SK-N-SH (cell line): ENCODE data around the gene SCGN. TPM values are rescaled to one million over a fixed set of nuclear protein-coding genes. Genes with fewer than 3 reads are reported as not detected.

ENCODE experiments used
- CTCF ChIA-PET: fragments of 300-600, 350-600 bp; formaldehyde crosslinking; extraction: SDS; loops from one replicate; lab custom pipeline; 2021; lab: Yijun Ruan, JAX
- POLR2A ChIA-PET: fragments of 350-600 bp; sonication (Branson Sonifier 250); formaldehyde crosslinking; extraction: SDS; loops from one replicate; lab custom pipeline; 2020; ENCODE audit warnings: antibody characterized with exemption, inconsistent platforms; lab: Yijun Ruan, JAX
- DNase-seq: peaks from one replicate; pipeline ENCODE4 v3.0.0; 2012
- H2AFZ ChIP-seq: fragments of 200-600 bp; sonication (generic); 2 replicates; pipeline ENCODE4 v1.8.1; 2016; ENCODE audit warnings: antibody characterized with exemption, mild to moderate bottlenecking, low read depth
- H3F3A ChIP-seq: fragments of 200-600 bp; sonication (generic); replicated peaks from 2 replicates; pipeline ENCODE3; 2016; ENCODE audit warnings: antibody characterized with exemption, mild to moderate bottlenecking; ENCODE audit not compliant: insufficient read depth
- H3K27ac ChIP-seq, 2 experiments: fragments of 200-500 bp in 1 of 2; fragments of 200-600 bp in 1 of 2; sonication (Bioruptor generic) in 1 of 2; sonication (generic), shearing (Covaris generic) in 1 of 2; 2 replicates each; pipeline versions ENCODE4 v1.5.1 to v1.6.1; 2014 to 2016; ENCODE audit warnings: low read depth in 2 of 2, inconsistent platforms in 1 of 2, low read length in 1 of 2, mild to moderate bottlenecking in 1 of 2, mixed read lengths in 1 of 2
- H3K27me3 ChIP-seq: fragments of 200-600 bp; sonication (generic), shearing (Covaris generic); 2 replicates; pipeline ENCODE4 v1.6.1; 2016; ENCODE audit warnings: mixed run types; ENCODE audit not compliant: insufficient read depth
- H3K36me3 ChIP-seq, 2 experiments: fragments of 200-500 bp in 1 of 2; fragments of 200-600 bp in 1 of 2; sonication (Bioruptor generic) in 1 of 2; sonication (generic) in 1 of 2; replicated peaks in 1 of 2; 2 replicates each; pipeline versions ENCODE3 to v1.5.1; 2014 to 2016; ENCODE audit warnings: low read length in 1 of 2, mild to moderate bottlenecking in 1 of 2; ENCODE audit not compliant: insufficient read depth in 2 of 2, control insufficient read depth in 1 of 2
- H3K4me1 ChIP-seq, 2 experiments: fragments of 200-500 bp in 1 of 2; fragments of 200-600 bp in 1 of 2; sonication (Bioruptor generic) in 1 of 2; sonication (generic), shearing (Covaris generic) in 1 of 2; 2 replicates each; pipeline versions ENCODE4 v1.5.1 to v1.6.1; 2014 to 2016; ENCODE audit warnings: low read depth in 1 of 2, low read length in 1 of 2, mixed run types in 1 of 2; ENCODE audit not compliant: insufficient read depth in 2 of 2, control insufficient read depth in 1 of 2
- H3K4me2 ChIP-seq: fragments of 200-600 bp; sonication (generic), shearing (Covaris generic); 2 replicates; pipeline ENCODE4 v1.6.1; 2017; ENCODE audit warnings: mixed run types
- H3K4me3 ChIP-seq, 2 experiments: fragments of 200-500 bp in 1 of 2; fragments of 200-600 bp in 1 of 2; sonication (Bioruptor generic) in 1 of 2; sonication (generic), shearing (Covaris generic) in 1 of 2; 2 replicates each; pipeline versions ENCODE4 v1.5.1 to v1.8.1; 2014 to 2016; ENCODE audit warnings: low read depth in 2 of 2, inconsistent platforms in 1 of 2, low read length in 1 of 2, mild to moderate bottlenecking in 1 of 2, mixed read lengths in 1 of 2, moderate library complexity in 1 of 2
- H3K79me2 ChIP-seq: fragments of 200-600 bp; sonication (generic); 2 replicates; pipeline ENCODE4 v1.8.1; 2017; ENCODE audit warnings: mild to moderate bottlenecking; ENCODE audit not compliant: insufficient read depth
- H3K9ac ChIP-seq: fragments of 200-600 bp; sonication (generic); 2 replicates; pipeline ENCODE4 v1.6.1; 2017; ENCODE audit warnings: mixed run types
- H3K9me2 ChIP-seq: fragments of 200-600 bp; sonication (generic); 2 replicates; pipeline ENCODE4 v1.6.1; 2017; ENCODE audit warnings: mixed run types
- H3K9me3 ChIP-seq: fragments of 200-600 bp; sonication (generic); 2 replicates; pipeline ENCODE4 v1.6.1; 2017; ENCODE audit warnings: mixed run types, mild to moderate bottlenecking, moderate library complexity
- H4K20me1 ChIP-seq: fragments of 200-600 bp; sonication (generic); 2 replicates; pipeline ENCODE4 v1.6.1; 2017; ENCODE audit warnings: mild to moderate bottlenecking, mixed run types; ENCODE audit not compliant: insufficient read depth
- CHD2 ChIP-seq: fragments of 150-350 bp; IDR thresholded peaks from 2 replicates; pipeline ENCODE4 v1.6.1; 2018; ENCODE audit warnings: low read length; ENCODE audit not compliant: partially characterized antibody
- EP300 ChIP-seq, 2 experiments: IDR thresholded peaks; 2 replicates each; pipeline versions ENCODE4 v1.4.0 to v1.6.1; 2012; ENCODE audit warnings: borderline replicate concordance in 1 of 2, low read depth in 1 of 2, low read length in 1 of 2
- FOSL2 ChIP-seq: IDR thresholded peaks from 2 replicates; pipeline ENCODE4 v1.4.0; 2012; ENCODE audit warnings: low read depth, mild to moderate bottlenecking, moderate library complexity, borderline replicate concordance
- FOXM1 ChIP-seq: IDR thresholded peaks from 2 replicates; pipeline ENCODE4 v1.4.0; 2012; ENCODE audit warnings: low read depth, mild to moderate bottlenecking
- IRF3 ChIP-seq: fragments of 150-350 bp; IDR thresholded peaks from 2 replicates; pipeline ENCODE4 v1.6.1; 2016; ENCODE audit warnings: mild to moderate bottlenecking, low read depth, low read length
- MAX ChIP-seq: IDR thresholded peaks from 2 replicates; pipeline ENCODE4 v1.4.0; 2012; ENCODE audit warnings: low read depth
- MEF2A ChIP-seq: IDR thresholded peaks from 2 replicates; pipeline ENCODE4 v1.4.0; 2012; ENCODE audit warnings: low read depth, borderline replicate concordance
- MXI1 ChIP-seq: IDR thresholded peaks from 2 replicates; pipeline ENCODE4 v1.6.1; 2012; ENCODE audit warnings: mild to moderate bottlenecking, low read depth, low read length, improper control_type of control experiment
- NRF1 ChIP-seq: IDR thresholded peaks from 2 replicates; pipeline ENCODE4 v1.6.1; 2012; ENCODE audit warnings: low read depth, mild to moderate bottlenecking, low read length
- POLR2AphosphoS5 ChIP-seq: IDR thresholded peaks from 2 replicates; pipeline ENCODE4 v1.6.1; 2012; ENCODE audit warnings: low read depth, low read length
- REST ChIP-seq: IDR thresholded peaks from 2 replicates; pipeline ENCODE4 v1.6.1; 2012; ENCODE audit warnings: mild to moderate bottlenecking, low read depth, low read length, moderate library complexity
- RXRA ChIP-seq: IDR thresholded peaks from 2 replicates; pipeline ENCODE4 v1.4.0; 2012; ENCODE audit warnings: low read depth, mild to moderate bottlenecking, borderline replicate concordance
- SIN3A ChIP-seq: IDR thresholded peaks from 2 replicates; pipeline ENCODE4 v1.6.1; 2012; ENCODE audit warnings: low read depth, mild to moderate bottlenecking, low read length, moderate library complexity, borderline replicate concordance
- SMC3 ChIP-seq: IDR thresholded peaks from 2 replicates; pipeline ENCODE4 v1.6.1; 2012; ENCODE audit warnings: low read depth, low read length, improper control_type of control experiment
- TAF1 ChIP-seq: IDR thresholded peaks from 2 replicates; pipeline ENCODE4 v1.6.1; 2012; ENCODE audit warnings: low read depth, mild to moderate bottlenecking, low read length, moderate library complexity, borderline replicate concordance
- TEAD4 ChIP-seq: IDR thresholded peaks from 2 replicates; pipeline ENCODE4 v1.4.0; 2012; ENCODE audit warnings: mild to moderate bottlenecking, borderline replicate concordance; ENCODE audit not compliant: insufficient read depth
- USF1 ChIP-seq: IDR thresholded peaks from 2 replicates; pipeline ENCODE4 v1.4.0; 2012; ENCODE audit warnings: low read depth, borderline replicate concordance
- ZBTB33 ChIP-seq: IDR thresholded peaks from 2 replicates; pipeline ENCODE4 v1.4.0; 2012; ENCODE audit warnings: low read depth, borderline replicate concordance
- polyA plus RNA-seq, 3 experiments: library from polyadenylated mRNA; depleted of rRNA; stranded (reverse); fragments of >200 nt; gene quantifications; 2 replicates each; pipeline ENCODE4 v1.2.3, GENCODE V29; 2012

The SCGN gene
- polyA plus RNA-seq, 1 of the 3 experiments (the other 2 are of a cell fraction), result not detected

- no peak for DNase-seq
- Histone ChIP-seq H3K9me3 (no peaks in the 10 kb centered on the region), H3K27me3 (no peaks in the 10 kb centered on the region), H3K27ac (no peak overlapping the region), H4K20me1 (no peaks in the 10 kb centered on the region), H3K9me2 (no peaks in the 10 kb centered on the region), H3K9ac (no peak overlapping the region), H3K36me3 (no peaks in the 10 kb centered on the region), H3K79me2 (no peaks in the 10 kb centered on the region), H2AFZ (no peak overlapping the region), H3K4me3 (no peak overlapping the region), H3F3A (no peaks in the 10 kb centered on the region), H3K4me1 (no peaks in the 10 kb centered on the region), H3K4me2 (no peak overlapping the region)
- TF ChIP-seq CHD2 (no peak), SMC3 (no peak), POLR2AphosphoS5 (no peak), RXRA (no peak), NRF1 (no peak), ZBTB33 (no peak), MEF2A (no peak), REST (no peak), FOXM1 (no peak), USF1 (no peak), SIN3A (no peak), EP300 (IDR thresholded peaks at IDR 0.05; ENCODE audit: borderline replicate concordance in 1 of 2, low read depth in 1 of 2, low read length in 1 of 2) (no peak), TAF1 (no peak), MXI1 (no peak), MAX (no peak), FOSL2 (no peak), IRF3 (no peak), TEAD4 (no peak)
- ChIA-PET CTCF (interaction anchor here (1.2 to 1.8 kb wide), 2 partner anchors 24 kb away, joined by 3 to 4 read pairs; no protein-coding TSS in a partner anchor), POLR2A (no interaction called here)
Observed at GRCh38 chr6:25743868-25744267, 91.9 kb downstream of the SCGN start.
